PC-9 (cell line): Measurements from ENCODE around the gene ZC3H11A. TPM values are rescaled to one million over a fixed set of nuclear protein-coding genes. Genes with fewer than 3 reads are reported as not detected.

ENCODE experiments used
- BruUV-seq: library from RNA; stranded (reverse); fragments of 400-500 nt; replicated peaks from 2 replicates; lab custom pipeline; 2021; lab: Mats Ljungman, UMichigan
- CTCF ChIA-PET: fragments of 300-600 bp; sonication (Branson Sonifier 250); formaldehyde crosslinking; loops from one replicate; lab custom pipeline; 2022; ENCODE audit warnings: antibody characterized with exemption; lab: Charles Lee
- POLR2A ChIA-PET: fragments of 300-600 bp; sonication (Branson Sonifier 250); formaldehyde crosslinking; loops from one replicate; lab custom pipeline; 2022; ENCODE audit warnings: antibody characterized with exemption; ENCODE audit not compliant: unreplicated experiment; lab: Charles Lee
- DNase-seq, 2 experiments: peaks; one replicate each; pipeline versions ENCODE4 v3.0.0 to v3.0.0-alpha.2; 2015 to 2022; ENCODE audit warnings: mixed read lengths in 1 of 2
- H2AFZ ChIP-seq: fragments of 200-600 bp; sonication (generic); 2 replicates; pipeline ENCODE4 v1.8.1; 2017; ENCODE audit warnings: antibody characterized with exemption
- H3F3A ChIP-seq: fragments of 200-600 bp; sonication (generic); 2 replicates; pipeline ENCODE4 v1.8.1; 2017; ENCODE audit warnings: antibody characterized with exemption, mild to moderate bottlenecking, low read depth; ENCODE audit not compliant: insufficient read depth
- H3K27ac ChIP-seq: fragments of 200-600 bp; sonication (generic); 2 replicates; pipeline ENCODE4 v1.6.1; 2016; ENCODE audit warnings: mixed run types
- H3K27me3 ChIP-seq: fragments of 200-600 bp; sonication (generic); 2 replicates; pipeline ENCODE4 v1.6.1; 2016; ENCODE audit warnings: low read depth, mixed run types; ENCODE audit not compliant: insufficient read depth
- H3K36me3 ChIP-seq: fragments of 200-600 bp; sonication (generic); 2 replicates; pipeline ENCODE4 v1.6.1; 2016; ENCODE audit warnings: low read depth, mixed run types
- H3K4me1 ChIP-seq: fragments of 200-600 bp; sonication (generic); replicated peaks from 2 replicates; pipeline ENCODE4 v1.6.1; 2016; ENCODE audit warnings: mixed run types; ENCODE audit not compliant: insufficient read depth
- H3K4me2 ChIP-seq: fragments of 200-600 bp; sonication (generic); 2 replicates; pipeline ENCODE4 v1.6.1; 2017; ENCODE audit warnings: mixed run types
- H3K4me3 ChIP-seq: fragments of 200-600 bp; sonication (generic); 2 replicates; pipeline ENCODE4 v1.6.1; 2016; ENCODE audit warnings: mixed run types
- H3K79me2 ChIP-seq: fragments of 200-600 bp; sonication (generic); 2 replicates; pipeline ENCODE4 v1.6.1; 2017; ENCODE audit warnings: low read depth, mixed run types
- H3K9me2 ChIP-seq: fragments of 200-600 bp; sonication (generic); 2 replicates; pipeline ENCODE4 v1.8.1; 2017; ENCODE audit warnings: mild to moderate bottlenecking; ENCODE audit not compliant: insufficient read depth
- H3K9me3 ChIP-seq: fragments of 200-600 bp; sonication (generic); 2 replicates; pipeline ENCODE4 v1.8.1; 2016; ENCODE audit warnings: low read depth; ENCODE audit not compliant: insufficient read depth
- H4K20me1 ChIP-seq: fragments of 200-600 bp; sonication (generic); 2 replicates; pipeline ENCODE4 v1.8.1; 2017; ENCODE audit not compliant: insufficient read depth
- EZH2 ChIP-seq: fragments of 200-600 bp; sonication (generic); IDR thresholded peaks from 2 replicates; pipeline ENCODE4 v1.8.0; 2017; ENCODE audit warnings: antibody characterized with exemption, low read depth
- intact Hi-C: fragments of 100-400 bp; cut with micrococcal nuclease; formaldehyde crosslinking; loops from one replicate; pipeline ENCODE4 v1.10.0; 2022; ENCODE audit not compliant: unreplicated experiment
- total RNA-seq: library from RNA; stranded (reverse); gene quantifications from 2 replicates; pipeline ENCODE4 v1.2.3, GENCODE V29; 2021
- TF ChIP-seq, protein P1 (sequence below): fragments of 200-600 bp; sonication (generic); conservative IDR thresholded peaks from 2 replicates; pipeline ENCODE4 v1.6.1; 2017; ENCODE audit warnings: mixed run types, antibody characterized with exemption, mild to moderate bottlenecking, moderate library complexity

Gene ZC3H11A
- total RNA-seq, 1 experiment from 2014 or later: 91.1 TPM

DNA sequence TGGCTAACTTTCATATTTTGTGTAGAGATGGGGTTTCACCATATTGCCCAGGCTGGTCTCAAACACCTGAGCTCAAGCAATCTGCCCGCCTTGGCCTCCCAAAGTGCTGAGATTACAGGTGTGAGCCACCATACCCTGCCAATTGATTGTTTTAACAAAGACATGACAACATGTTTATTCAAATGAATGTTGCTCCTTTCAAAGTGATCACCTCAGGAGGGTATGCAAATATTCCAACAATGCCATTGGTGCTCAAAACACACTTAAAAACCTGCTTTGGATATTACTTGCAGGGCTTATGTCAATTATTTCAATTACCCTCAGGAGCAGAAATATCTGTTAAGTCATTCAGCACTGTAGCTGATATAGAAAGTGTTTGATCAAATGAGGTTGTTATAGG, 22.6 kb upstream of the ZC3H11A start:
- Histone ChIP-seq H3K4me2 (no peak overlapping the region), H3K79me2 (no peaks in the 10 kb centered on the region), H3K9me2 (no peaks in the 10 kb centered on the region), H2AFZ (no peak overlapping the region), H3K9me3 (no peaks in the 10 kb centered on the region), H3K36me3 (no peaks in the 10 kb centered on the region), H3K27me3 (no peaks in the 10 kb centered on the region), H3K4me1 (no peaks in the 10 kb centered on the region), H3F3A (no peaks in the 10 kb centered on the region), H3K4me3 (no peak overlapping the region), H3K27ac (no peak overlapping the region), H4K20me1 (no peaks in the 10 kb centered on the region)
- intact Hi-C loops: no loop called here
- ChIA-PET CTCF (no interaction called here), POLR2A (no interaction called here)
- no peak for DNase-seq
- TF ChIP-seq EZH2: no peak
- TF ChIP-seq, protein P1, sequence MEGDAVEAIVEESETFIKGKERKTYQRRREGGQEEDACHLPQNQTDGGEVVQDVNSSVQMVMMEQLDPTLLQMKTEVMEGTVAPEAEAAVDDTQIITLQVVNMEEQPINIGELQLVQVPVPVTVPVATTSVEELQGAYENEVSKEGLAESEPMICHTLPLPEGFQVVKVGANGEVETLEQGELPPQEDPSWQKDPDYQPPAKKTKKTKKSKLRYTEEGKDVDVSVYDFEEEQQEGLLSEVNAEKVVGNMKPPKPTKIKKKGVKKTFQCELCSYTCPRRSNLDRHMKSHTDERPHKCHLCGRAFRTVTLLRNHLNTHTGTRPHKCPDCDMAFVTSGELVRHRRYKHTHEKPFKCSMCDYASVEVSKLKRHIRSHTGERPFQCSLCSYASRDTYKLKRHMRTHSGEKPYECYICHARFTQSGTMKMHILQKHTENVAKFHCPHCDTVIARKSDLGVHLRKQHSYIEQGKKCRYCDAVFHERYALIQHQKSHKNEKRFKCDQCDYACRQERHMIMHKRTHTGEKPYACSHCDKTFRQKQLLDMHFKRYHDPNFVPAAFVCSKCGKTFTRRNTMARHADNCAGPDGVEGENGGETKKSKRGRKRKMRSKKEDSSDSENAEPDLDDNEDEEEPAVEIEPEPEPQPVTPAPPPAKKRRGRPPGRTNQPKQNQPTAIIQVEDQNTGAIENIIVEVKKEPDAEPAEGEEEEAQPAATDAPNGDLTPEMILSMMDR: no peak
- no TSS peak for BruUV-seq

DNA sequence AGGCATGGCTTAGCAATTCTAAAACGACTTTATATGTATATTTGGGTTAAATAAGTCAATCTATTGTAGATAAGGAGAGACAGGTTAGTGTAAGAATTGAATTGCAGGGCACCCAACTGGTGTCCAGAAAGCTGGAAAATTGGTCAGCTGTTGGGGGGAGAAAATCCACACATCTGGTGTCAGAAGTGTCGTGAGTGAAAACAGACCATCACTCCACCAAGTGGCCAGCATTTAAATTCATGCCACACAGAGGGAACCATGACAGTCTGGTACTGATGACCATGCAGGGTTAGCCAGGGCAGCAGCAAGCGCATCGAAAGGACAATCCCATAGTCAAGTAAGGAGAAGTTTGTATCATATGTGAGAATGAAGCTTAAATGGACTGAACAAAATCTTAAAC, 18.8 kb upstream of the ZC3H11A start:
- H3K79me2 ChIP-seq: no peaks in the 10 kb centered on the region
- 0 out of 2 replicates have a peak, but pooled peaks cover 7% of the 10 kb centered on the region for H3F3A ChIP-seq
- no TSS peak for BruUV-seq
- H3K9me3 ChIP-seq: no peaks in the 10 kb centered on the region
- no peak overlapping the region for H3K27ac ChIP-seq
- CTCF ChIA-PET: no interaction called here
- no peak overlapping the region for H2AFZ ChIP-seq
- TF ChIP-seq, protein P1: no peak
- no peak for TF ChIP-seq EZH2
- no peak overlapping the region for H3K4me3 ChIP-seq
- H3K9me2 ChIP-seq: no peaks in the 10 kb centered on the region
- POLR2A ChIA-PET: no interaction called here
- intact Hi-C loops: no loop called here
- no peaks in the 10 kb centered on the region for H3K27me3 ChIP-seq
- no peaks in the 10 kb centered on the region for H3K4me1 ChIP-seq
- DNase-seq: no peak
- no peaks in the 10 kb centered on the region for H4K20me1 ChIP-seq
- H3K36me3 ChIP-seq: no peaks in the 10 kb centered on the region
- H3K4me2 ChIP-seq: no peak overlapping the region

DNA sequence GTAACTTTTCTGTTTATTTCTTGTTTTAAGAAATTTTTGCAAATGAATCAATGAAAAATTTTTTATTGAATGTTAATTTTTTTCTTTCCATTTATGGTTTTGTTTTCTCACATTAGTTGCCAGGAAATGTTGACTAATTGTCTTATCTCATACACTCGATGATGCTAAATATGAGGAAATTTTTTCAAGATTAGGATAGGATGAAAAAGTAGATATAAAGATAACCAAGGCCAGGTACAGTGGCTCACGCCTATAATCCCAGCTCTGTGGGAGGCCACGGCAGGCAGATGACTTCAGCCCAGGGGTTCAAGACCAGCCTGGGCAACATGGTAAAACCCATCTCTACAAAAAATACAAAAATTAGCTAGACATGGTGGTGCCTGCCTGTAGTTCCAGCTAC, 17.8 kb upstream of the ZC3H11A start:
- no TSS peak for BruUV-seq
- H3K9me2 ChIP-seq: no peaks in the 10 kb centered on the region
- ChIA-PET POLR2A (no interaction called here), CTCF (no interaction called here)
- DNase-seq: no peak
- TF ChIP-seq, protein P1: no peak
- TF ChIP-seq EZH2: no peak
- no peaks in the 10 kb centered on the region for H3K27me3 ChIP-seq
- H3K79me2 ChIP-seq: no peaks in the 10 kb centered on the region
- 0 out of 2 replicates have a peak, but pooled peaks cover 7% of the 10 kb centered on the region for H3F3A ChIP-seq
- no peak overlapping the region for H2AFZ ChIP-seq
- H3K4me2 ChIP-seq: no peak overlapping the region
- H3K36me3 ChIP-seq: no peaks in the 10 kb centered on the region
- H3K27ac ChIP-seq: no peak overlapping the region
- no peaks in the 10 kb centered on the region for H4K20me1 ChIP-seq
- intact Hi-C loops: no loop called here
- H3K4me3 ChIP-seq: no peak overlapping the region
- H3K4me1 ChIP-seq: no peaks in the 10 kb centered on the region
- no peaks in the 10 kb centered on the region for H3K9me3 ChIP-seq
